ENCODE results near the gene TMEM273.

TMEM273 gene

DNA sequence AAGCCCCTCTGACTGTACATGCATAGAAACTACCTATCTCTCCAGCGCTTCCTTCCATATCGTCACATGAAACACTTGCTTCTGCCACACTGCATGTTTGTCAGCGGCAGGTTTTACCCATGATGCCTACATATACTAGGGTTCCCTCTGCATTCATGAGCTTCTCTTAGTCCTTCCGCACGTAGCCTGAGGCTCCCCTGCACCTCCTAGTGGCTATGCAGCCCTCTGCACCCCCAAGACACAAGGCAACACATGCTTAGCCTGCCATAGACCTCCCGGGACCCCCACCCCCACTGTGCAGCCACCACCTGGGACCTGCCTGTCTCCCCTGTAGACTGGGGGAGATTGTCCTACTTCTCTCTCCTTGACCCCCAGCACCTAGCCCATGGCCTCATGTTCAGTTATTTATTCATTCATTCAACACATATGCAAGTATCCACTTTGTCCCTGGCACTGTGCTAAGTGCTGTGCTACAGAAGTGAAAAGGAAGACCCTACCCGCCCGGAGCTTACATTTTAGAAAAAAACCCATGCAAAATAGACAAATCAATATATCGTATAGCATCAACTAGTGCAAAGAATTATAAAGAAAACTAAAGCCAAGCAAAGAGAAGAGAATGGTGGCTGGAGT lies 23.5 kb downstream of the TMEM273 start:
- TF ChIP-seq ISL1 (CRISPR knock-in tag; IDR thresholded peaks at IDR 0.05), result no peak
- TF ChIP-seq SNAI2 (CRISPR knock-in tag; IDR thresholded peaks at IDR 0.05), result no peak
- no peak for ATAC-seq

DNA sequence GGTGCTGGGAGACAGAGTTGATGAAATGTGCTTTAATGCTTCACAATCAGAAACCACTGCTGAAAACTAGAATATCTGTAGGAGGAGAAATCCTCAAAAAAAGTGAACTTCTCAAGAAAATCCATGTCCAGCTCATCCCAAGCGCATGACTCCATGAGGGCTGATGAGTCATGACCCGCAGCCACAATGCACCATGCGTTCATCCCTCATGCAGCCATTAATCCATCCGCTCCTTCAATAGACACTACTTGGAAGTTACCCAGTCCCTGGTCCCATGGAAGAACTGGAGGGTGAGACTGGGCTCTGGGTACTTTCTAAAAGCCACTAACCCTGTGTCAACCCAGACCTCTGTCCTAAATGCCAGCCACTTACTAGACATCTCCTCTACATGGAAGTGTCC lies 24.4 kb downstream of the TMEM273 start:
- TF ChIP-seq ARNTL (CRISPR knock-in tag; IDR thresholded peaks at IDR 0.05; ENCODE audit: borderline replicate concordance, low read depth) (no peak), TCF4 (CRISPR knock-in tag; IDR thresholded peaks at IDR 0.05; ENCODE audit: borderline replicate concordance) (no peak), ZFP30 (CRISPR knock-in tag; IDR thresholded peaks at IDR 0.05) (no peak), BACH2 (CRISPR knock-in tag; IDR thresholded peaks at IDR 0.05; ENCODE audit: borderline replicate concordance) (no peak), ESRRG (CRISPR knock-in tag; IDR thresholded peaks at IDR 0.05) (no peak), SNAI2 (CRISPR knock-in tag; IDR thresholded peaks at IDR 0.05) (no peak), RARB (CRISPR knock-in tag; IDR thresholded peaks at IDR 0.05) (no peak), GLIS3 (CRISPR knock-in tag; IDR thresholded peaks at IDR 0.05) (no peak)
- TF ChIP-seq, protein P1, sequence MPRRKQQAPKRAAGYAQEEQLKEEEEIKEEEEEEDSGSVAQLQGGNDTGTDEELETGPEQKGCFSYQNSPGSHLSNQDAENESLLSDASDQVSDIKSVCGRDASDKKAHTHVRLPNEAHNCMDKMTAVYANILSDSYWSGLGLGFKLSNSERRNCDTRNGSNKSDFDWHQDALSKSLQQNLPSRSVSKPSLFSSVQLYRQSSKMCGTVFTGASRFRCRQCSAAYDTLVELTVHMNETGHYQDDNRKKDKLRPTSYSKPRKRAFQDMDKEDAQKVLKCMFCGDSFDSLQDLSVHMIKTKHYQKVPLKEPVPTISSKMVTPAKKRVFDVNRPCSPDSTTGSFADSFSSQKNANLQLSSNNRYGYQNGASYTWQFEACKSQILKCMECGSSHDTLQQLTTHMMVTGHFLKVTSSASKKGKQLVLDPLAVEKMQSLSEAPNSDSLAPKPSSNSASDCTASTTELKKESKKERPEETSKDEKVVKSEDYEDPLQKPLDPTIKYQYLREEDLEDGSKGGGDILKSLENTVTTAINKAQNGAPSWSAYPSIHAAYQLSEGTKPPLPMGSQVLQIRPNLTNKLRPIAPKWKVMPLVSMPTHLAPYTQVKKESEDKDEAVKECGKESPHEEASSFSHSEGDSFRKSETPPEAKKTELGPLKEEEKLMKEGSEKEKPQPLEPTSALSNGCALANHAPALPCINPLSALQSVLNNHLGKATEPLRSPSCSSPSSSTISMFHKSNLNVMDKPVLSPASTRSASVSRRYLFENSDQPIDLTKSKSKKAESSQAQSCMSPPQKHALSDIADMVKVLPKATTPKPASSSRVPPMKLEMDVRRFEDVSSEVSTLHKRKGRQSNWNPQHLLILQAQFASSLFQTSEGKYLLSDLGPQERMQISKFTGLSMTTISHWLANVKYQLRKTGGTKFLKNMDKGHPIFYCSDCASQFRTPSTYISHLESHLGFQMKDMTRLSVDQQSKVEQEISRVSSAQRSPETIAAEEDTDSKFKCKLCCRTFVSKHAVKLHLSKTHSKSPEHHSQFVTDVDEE (CRISPR knock-in tag; IDR thresholded peaks at IDR 0.05), result no peak
- TF ChIP-seq, protein P2, sequence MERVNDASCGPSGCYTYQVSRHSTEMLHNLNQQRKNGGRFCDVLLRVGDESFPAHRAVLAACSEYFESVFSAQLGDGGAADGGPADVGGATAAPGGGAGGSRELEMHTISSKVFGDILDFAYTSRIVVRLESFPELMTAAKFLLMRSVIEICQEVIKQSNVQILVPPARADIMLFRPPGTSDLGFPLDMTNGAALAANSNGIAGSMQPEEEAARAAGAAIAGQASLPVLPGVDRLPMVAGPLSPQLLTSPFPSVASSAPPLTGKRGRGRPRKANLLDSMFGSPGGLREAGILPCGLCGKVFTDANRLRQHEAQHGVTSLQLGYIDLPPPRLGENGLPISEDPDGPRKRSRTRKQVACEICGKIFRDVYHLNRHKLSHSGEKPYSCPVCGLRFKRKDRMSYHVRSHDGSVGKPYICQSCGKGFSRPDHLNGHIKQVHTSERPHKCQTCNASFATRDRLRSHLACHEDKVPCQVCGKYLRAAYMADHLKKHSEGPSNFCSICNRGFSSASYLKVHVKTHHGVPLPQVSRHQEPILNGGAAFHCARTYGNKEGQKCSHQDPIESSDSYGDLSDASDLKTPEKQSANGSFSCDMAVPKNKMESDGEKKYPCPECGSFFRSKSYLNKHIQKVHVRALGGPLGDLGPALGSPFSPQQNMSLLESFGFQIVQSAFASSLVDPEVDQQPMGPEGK (CRISPR knock-in tag; IDR thresholded peaks at IDR 0.05; ENCODE audit: borderline replicate concordance), result no peak
- TF ChIP-seq, protein P3, sequence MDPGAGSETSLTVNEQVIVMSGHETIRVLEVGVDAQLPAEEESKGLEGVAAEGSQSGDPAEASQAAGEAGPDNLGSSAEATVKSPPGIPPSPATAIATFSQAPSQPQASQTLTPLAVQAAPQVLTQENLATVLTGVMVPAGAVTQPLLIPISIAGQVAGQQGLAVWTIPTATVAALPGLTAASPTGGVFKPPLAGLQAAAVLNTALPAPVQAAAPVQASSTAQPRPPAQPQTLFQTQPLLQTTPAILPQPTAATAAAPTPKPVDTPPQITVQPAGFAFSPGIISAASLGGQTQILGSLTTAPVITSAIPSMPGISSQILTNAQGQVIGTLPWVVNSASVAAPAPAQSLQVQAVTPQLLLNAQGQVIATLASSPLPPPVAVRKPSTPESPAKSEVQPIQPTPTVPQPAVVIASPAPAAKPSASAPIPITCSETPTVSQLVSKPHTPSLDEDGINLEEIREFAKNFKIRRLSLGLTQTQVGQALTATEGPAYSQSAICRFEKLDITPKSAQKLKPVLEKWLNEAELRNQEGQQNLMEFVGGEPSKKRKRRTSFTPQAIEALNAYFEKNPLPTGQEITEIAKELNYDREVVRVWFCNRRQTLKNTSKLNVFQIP (CRISPR knock-in tag; IDR thresholded peaks at IDR 0.05; ENCODE audit: borderline replicate concordance, low read depth), result no peak
- no peak for ATAC-seq

DNA sequence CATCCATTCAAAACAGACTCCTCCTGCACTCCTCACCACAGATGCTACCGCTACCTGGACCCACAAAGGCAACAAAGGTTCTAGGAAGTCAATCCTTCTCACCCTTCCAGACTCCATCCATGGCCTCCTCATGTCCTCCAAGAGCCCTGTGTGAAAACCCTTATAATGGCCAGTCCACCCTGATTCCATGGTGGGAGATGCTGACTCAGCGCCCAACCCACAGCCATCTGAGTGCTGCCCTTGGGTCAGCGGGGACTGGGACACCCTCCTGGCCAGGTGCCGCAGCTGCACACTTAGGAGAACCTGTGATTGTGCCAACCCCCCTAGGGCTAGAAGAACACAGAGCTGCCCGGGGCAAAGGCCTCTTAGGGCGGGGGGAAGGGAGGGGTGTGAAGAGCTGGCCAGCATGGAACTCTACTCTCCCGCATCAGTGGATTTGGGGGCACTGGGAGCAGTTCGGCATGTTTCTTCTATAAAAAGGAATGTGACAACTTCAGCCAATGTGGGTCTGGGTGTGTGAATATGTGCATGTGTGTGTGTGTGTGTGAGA lies 25.4 kb downstream of the TMEM273 start:
- ATAC-seq, result no peak
- TF ChIP-seq, protein P4, sequence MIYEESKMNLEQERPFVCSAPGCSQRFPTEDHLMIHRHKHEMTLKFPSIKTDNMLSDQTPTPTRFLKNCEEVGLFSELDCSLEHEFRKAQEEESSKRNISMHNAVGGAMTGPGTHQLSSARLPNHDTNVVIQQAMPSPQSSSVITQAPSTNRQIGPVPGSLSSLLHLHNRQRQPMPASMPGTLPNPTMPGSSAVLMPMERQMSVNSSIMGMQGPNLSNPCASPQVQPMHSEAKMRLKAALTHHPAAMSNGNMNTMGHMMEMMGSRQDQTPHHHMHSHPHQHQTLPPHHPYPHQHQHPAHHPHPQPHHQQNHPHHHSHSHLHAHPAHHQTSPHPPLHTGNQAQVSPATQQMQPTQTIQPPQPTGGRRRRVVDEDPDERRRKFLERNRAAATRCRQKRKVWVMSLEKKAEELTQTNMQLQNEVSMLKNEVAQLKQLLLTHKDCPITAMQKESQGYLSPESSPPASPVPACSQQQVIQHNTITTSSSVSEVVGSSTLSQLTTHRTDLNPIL (CRISPR knock-in tag; IDR thresholded peaks at IDR 0.05; ENCODE audit: low read depth), result no peak

DNA sequence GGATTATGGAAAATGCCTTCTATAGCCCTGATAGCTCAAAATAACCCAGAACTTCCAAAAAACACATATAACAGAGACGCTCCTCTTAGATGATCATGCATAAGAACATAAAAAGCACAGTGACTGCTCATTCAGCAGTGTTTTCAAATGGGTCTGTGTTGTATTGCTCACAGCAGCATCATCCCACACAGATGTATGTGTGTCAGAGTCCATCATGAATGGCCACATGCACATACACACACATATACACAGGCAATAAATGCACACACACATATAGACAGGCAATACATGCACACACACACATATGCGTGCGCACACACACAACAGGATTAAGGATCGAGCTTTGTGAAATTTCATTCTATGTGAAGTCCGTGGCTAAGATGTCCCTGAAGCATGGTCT lies 26.1 kb downstream of the TMEM273 start:
- no peak for ATAC-seq
- TF ChIP-seq OSR1 (CRISPR knock-in tag; IDR thresholded peaks at IDR 0.05) (no peak), ISL1 (CRISPR knock-in tag; IDR thresholded peaks at IDR 0.05) (no peak), GLIS3 (CRISPR knock-in tag; IDR thresholded peaks at IDR 0.05) (no peak), ZNF565 (CRISPR knock-in tag; conservative IDR thresholded peaks at IDR 0.05; ENCODE audit: low read depth) (no peak), PPARA (CRISPR knock-in tag; IDR thresholded peaks at IDR 0.05; ENCODE audit: borderline replicate concordance) (no peak), ZNF70 (CRISPR knock-in tag; IDR thresholded peaks at IDR 0.05) (no peak), ZNF8 (CRISPR knock-in tag; IDR thresholded peaks at IDR 0.05) (no peak), CSDC2 (CRISPR knock-in tag; IDR thresholded peaks at IDR 0.05) (no peak), ZFP3 (CRISPR knock-in tag; IDR thresholded peaks at IDR 0.05) (no peak), TOX (CRISPR knock-in tag; IDR thresholded peaks at IDR 0.05; ENCODE audit: borderline replicate concordance) (no peak), ESRRG (CRISPR knock-in tag; IDR thresholded peaks at IDR 0.05) (no peak), RARB (CRISPR knock-in tag; IDR thresholded peaks at IDR 0.05) (no peak), TCF4 (CRISPR knock-in tag; IDR thresholded peaks at IDR 0.05; ENCODE audit: borderline replicate concordance) (no peak), ZFP30 (CRISPR knock-in tag; IDR thresholded peaks at IDR 0.05) (no peak), ZC3H10 (CRISPR knock-in tag; IDR thresholded peaks at IDR 0.05) (no peak)
- TF ChIP-seq, protein P4 (CRISPR knock-in tag; IDR thresholded peaks at IDR 0.05; ENCODE audit: low read depth), result no peak
- TF ChIP-seq, protein P2 (CRISPR knock-in tag; IDR thresholded peaks at IDR 0.05; ENCODE audit: borderline replicate concordance), result no peak
- TF ChIP-seq, protein P5, sequence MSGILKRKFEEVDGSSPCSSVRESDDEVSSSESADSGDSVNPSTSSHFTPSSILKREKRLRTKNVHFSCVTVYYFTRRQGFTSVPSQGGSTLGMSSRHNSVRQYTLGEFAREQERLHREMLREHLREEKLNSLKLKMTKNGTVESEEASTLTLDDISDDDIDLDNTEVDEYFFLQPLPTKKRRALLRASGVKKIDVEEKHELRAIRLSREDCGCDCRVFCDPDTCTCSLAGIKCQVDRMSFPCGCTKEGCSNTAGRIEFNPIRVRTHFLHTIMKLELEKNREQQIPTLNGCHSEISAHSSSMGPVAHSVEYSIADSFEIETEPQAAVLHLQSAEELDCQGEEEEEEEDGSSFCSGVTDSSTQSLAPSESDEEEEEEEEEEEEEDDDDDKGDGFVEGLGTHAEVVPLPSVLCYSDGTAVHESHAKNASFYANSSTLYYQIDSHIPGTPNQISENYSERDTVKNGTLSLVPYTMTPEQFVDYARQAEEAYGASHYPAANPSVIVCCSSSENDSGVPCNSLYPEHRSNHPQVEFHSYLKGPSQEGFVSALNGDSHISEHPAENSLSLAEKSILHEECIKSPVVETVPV (CRISPR knock-in tag; IDR thresholded peaks at IDR 0.05), result no peak

Measured in SK-N-SH treated with all-trans-retinoic acid at 6 μM for 48 hours (cell line).